Testis (tissue), 2 donors: Measurements from ENCODE around the gene NT5C1A.

Experiments used
- CTCF ChIP-seq, 3 experiments: fragments of 450-650 bp in 2 of 3; fragments of 200-600 bp in 1 of 3; sonication (generic) in 1 of 3; IDR thresholded peaks; one replicate each; pipeline ENCODE4 v1.5.1; 2016 to 2019; ENCODE audit warnings: antibody characterized with exemption in 3 of 3, mild to moderate bottlenecking in 2 of 3, moderate library complexity in 1 of 3
- POLR2A ChIP-seq: fragments of 450-650 bp; IDR thresholded peaks from one replicate; pipeline ENCODE4 v1.6.1; 2017; ENCODE audit warnings: antibody characterized with exemption, mild to moderate bottlenecking, moderate library complexity

GRCh38 chr1:39717809-39718208 lies 45.9 kb upstream of the NT5C1A start:
- TF ChIP-seq CTCF (IDR thresholded peaks at IDR 0.05) (no peak), POLR2A (no peak)
